8988T (cell line): ENCODE results near the gene NOP10.
A peak's percentile ranks its signal among the peaks of the same experiment; 100 is the strongest.
"Not testable (repeated sequence)": the region's sequence is repeated elsewhere in the genome, so short reads cannot be mapped to it uniquely, and the experiment has no call there.

ENCODE experiments used
- DNase-seq: peaks from one replicate; pipeline ENCODE4 v3.0.0; 2011

NOP10 gene

GRCh38 chr15:34342737-34343575 lies at the start of gene NOP10, which contains the start of gene NUTM1:
Gene NOP10, minus strand, starts transcription at chr15:34343136. Its CDS starts 63 bp downstream, at chr15:34343073.
Gene NUTM1, plus strand, starts transcription at chr15:34343315. Its CDS starts 382 bp downstream, at chr15:34343697.
- no peak for DNase-seq

GRCh38 chr15:34389594-34390086 lies 46.7 kb upstream of the NOP10 start:
- not testable (repeated sequence) for DNase-seq

- DNase-seq, result not testable (repeated sequence)
Observed at GRCh38 chr15:34381829-34382521, 39.0 kb upstream of the NOP10 start.

- DNase-seq, result not testable (repeated sequence)
Observed at GRCh38 chr15:34380491-34380890, 37.6 kb upstream of the NOP10 start.

GRCh38 chr15:34376856-34377255 lies 33.9 kb upstream of the NOP10 start:
- DNase-seq, result no peak

- not testable (repeated sequence) for DNase-seq
Observed at GRCh38 chr15:34375541-34375940, 32.6 kb upstream of the NOP10 start.

GRCh38 chr15:34374816-34375215 lies 31.9 kb upstream of the NOP10 start:
- DNase-seq, result no peak

GRCh38 chr15:34373951-34374350 lies 31.0 kb upstream of the NOP10 start:
- no peak for DNase-seq

GRCh38 chr15:34370643-34371042 lies 27.7 kb upstream of the NOP10 start:
- DNase-seq, result no peak

- no peak for DNase-seq
Observed at GRCh38 chr15:34370129-34370528, 27.2 kb upstream of the NOP10 start.

GRCh38 chr15:34367101-34368081 lies 24.5 kb upstream of the NOP10 start, which contains the start of gene LPCAT4:
Gene LPCAT4, minus strand, starts transcription at chr15:34367196. Its CDS starts 96 bp downstream, at chr15:34367100.
- DNase-seq, result peak; percentile 80

GRCh38 chr15:34366271-34367065 lies 23.5 kb upstream of the NOP10 start:
- DNase-seq, result peak; percentile 60

GRCh38 chr15:34365836-34366235 lies 22.9 kb upstream of the NOP10 start:
- no peak for DNase-seq

GRCh38 chr15:34365091-34365825 lies 22.3 kb upstream of the NOP10 start:
- DNase-seq, result no peak

GRCh38 chr15:34364041-34364440 lies 21.1 kb upstream of the NOP10 start:
- no peak for DNase-seq

- DNase-seq, result no peak
Observed at GRCh38 chr15:34362047-34362773, 19.3 kb upstream of the NOP10 start.

GRCh38 chr15:34361278-34361677 lies 18.3 kb upstream of the NOP10 start:
- DNase-seq, result no peak

- DNase-seq, result peak; percentile 48
Observed at GRCh38 chr15:34360298-34360697, 17.4 kb upstream of the NOP10 start.

GRCh38 chr15:34359416-34359815 lies 16.5 kb upstream of the NOP10 start:
- no peak for DNase-seq

GRCh38 chr15:34358948-34359347 lies 16.0 kb upstream of the NOP10 start:
- DNase-seq, result no peak
